NCI-H187 treated with DMSO at 0.1 percent for 48 hours (cell line): Measurements from ENCODE around the gene MYO5A.
"Not testable (repeated sequence)": the region's sequence is repeated elsewhere in the genome, so short reads cannot be mapped to it uniquely, and the experiment has no call there.

Experiments used
- DNase-seq: peaks from one replicate; lab custom pipeline; 2025; lab: John Stamatoyannopoulos, UW

MYO5A gene

GRCh38 chr15:52419494-52419893 lies 109.2 kb downstream of the MYO5A start:
- DNase-seq = no peak

DNA sequence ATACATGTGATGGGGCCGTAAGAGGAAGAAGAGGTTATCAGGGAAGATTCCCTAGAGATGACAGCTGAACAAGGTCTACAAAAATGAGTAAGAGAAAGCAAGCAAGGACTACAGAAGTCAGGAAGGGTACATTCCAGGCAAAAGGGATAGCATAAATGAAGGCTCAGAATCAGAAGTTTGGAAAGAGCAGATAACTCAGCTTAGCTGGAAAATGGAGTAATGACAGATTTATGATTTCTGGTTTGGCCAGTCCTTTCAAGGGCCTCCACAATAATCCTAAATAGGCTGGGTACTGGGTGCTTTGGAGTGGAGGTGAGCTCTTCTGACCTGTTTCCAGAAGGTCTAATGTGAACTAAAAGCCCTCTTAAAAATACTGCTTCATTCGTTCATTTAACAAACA lies 110.7 kb downstream of the MYO5A start:
- no peak for DNase-seq

DNA sequence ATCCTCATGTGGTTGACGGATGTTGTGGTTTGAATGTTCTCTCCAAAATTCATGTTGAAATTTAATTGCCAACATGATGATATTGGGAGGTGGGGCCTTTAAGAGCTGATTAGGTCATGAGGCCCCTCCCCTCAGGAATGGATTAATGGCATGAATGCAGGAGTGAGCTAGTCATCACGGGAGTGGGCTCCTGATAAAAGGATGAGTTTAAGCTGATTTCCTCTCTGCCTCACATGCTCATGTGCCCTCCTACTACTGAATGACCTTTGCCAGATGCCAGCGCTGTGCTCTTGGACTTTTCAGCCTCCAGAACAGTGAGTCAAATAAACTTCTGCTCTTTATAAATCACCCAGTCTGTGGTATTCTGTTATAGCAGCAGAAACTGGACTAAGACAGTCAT lies 111.2 kb downstream of the MYO5A start:
- no peak for DNase-seq

- DNase-seq = not testable (repeated sequence)
Measured at GRCh38 chr15:52416566-52416965, 112.1 kb downstream of the MYO5A start.

GRCh38 chr15:52415628-52416027 lies 113.1 kb downstream of the MYO5A start:
- DNase-seq = no peak

- peak; percentile 45 for DNase-seq
Measured at GRCh38 chr15:52414936-52415335, 113.7 kb downstream of the MYO5A start.

DNA sequence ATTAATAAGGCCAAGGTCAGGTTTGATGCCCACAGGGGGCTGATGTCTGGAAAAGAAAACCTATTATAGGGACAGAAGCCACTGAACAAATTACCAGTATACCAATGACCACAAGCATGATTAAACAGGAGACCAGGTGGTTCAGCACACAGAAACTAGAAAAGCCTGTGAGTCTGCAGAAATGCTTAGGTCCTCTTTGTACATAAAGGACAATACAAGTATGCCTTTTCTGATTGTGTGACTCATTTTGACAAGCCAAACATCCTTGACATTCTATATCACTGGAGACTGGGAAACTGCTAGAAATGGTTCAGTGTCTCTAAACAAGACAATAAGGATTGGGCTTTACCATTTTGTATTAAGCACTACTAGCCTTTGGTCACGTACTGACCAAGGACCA lies 119.9 kb downstream of the MYO5A start:
- DNase-seq = no peak

GRCh38 chr15:52407374-52407773 lies 121.3 kb downstream of the MYO5A start:
- no peak for DNase-seq

- DNase-seq = no peak
Measured at GRCh38 chr15:52406601-52407000, 122.1 kb downstream of the MYO5A start.

- DNase-seq = no peak
Measured at GRCh38 chr15:52405856-52406255, 122.8 kb downstream of the MYO5A start.

- no peak for DNase-seq
Measured at GRCh38 chr15:52397118-52397517, 131.6 kb downstream of the MYO5A start.

DNA sequence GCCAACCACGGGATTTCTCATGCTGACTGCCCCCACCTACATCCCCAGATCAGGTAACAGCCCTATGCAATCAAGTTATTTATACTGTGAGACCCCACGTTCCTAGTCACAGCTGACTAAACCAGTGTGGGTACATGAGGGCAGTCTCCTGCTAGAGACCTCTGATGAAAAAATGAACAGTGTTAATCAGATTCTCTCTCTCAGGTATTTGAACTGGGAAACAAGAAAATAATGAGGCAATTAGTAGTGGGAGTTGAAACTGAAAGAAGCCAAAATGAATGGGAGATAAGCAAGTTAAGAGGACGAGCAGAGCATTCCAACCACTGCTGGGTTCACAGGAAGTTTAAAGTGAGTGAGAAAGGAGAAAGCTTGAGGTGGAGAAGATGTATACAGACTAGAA lies 134.6 kb downstream of the MYO5A start:
- DNase-seq = no peak

- no peak for DNase-seq
Measured at GRCh38 chr15:52392008-52392687, 136.5 kb downstream of the MYO5A start.

DNA sequence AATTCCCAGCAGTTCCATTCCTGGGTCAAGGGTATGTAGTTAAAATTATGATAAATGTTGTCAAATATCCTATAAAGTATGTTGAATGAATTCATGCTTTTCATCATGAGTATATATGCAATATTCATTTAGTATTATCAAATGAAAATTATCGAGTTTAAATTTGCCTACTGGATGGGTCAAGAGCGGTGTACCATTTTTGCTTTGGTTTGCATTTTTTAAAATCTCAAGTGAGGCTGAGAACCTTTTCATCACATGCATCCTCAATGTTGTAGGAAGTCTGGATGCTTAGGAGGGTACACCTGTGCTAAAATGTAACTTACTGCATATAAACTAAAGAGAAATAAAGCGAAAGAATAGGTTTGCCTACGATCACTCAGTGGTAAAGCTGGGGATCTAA lies 137.6 kb downstream of the MYO5A start:
- no peak for DNase-seq

- no peak for DNase-seq
Measured at GRCh38 chr15:52385670-52386069, 143.0 kb downstream of the MYO5A start.

GRCh38 chr15:52383100-52383588 lies 145.5 kb downstream of the MYO5A start:
- no peak for DNase-seq

GRCh38 chr15:52382647-52383046 lies 146.0 kb downstream of the MYO5A start:
- DNase-seq = no peak

GRCh38 chr15:52379395-52380106 lies 149.1 kb downstream of the MYO5A start:
- no peak for DNase-seq

GRCh38 chr15:52378746-52379394 lies 149.8 kb downstream of the MYO5A start:
- no peak for DNase-seq

GRCh38 chr15:52370010-52370409 lies 158.7 kb downstream of the MYO5A start:
- DNase-seq = no peak

- DNase-seq = no peak
Measured at GRCh38 chr15:52369455-52369854, 159.2 kb downstream of the MYO5A start.

DNA sequence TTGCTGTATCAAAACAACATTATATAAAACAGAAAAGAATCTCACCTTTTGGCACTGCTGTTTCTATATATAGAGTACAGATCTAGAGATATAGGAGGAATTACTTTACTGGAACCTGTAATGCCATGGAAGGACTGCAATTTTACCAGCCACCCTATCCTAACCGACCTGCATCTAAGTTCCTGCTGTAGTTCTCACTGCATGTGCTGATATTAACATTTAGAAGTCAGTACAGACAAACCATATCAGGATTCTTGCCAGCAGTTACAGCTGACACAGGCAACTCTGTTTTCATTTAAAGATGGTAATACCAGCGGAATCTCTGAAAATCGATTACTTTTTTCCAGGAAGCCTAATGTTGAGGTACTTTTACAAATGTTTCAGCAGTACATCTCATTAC lies 159.7 kb downstream of the MYO5A start:
- no peak for DNase-seq

DNA sequence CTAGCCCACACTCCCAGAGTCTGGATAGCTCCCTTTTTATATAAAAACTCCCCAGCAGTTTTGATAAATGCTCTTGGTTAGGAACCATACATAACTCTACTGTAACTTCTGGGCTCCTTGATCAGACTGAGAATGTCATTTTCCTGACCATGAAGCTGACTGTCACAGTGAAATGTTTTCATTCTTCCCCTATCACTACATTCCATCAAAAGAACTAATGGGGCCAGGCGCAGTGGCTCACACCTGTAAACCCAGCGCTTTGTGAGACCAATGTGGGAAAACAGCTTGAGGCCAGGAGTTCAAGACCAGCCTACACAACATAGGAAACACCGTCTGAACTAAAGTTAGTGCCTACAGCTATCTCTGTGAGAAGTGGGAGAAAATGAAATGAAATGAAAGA lies 160.3 kb downstream of the MYO5A start:
- no peak for DNase-seq
